DMS114 treated with DMSO at 0.1 percent for 48 hours (cell line): ENCODE data around the gene S100A4.

Source experiments
- DNase-seq: peaks from one replicate; lab custom pipeline; 2025; ENCODE audit not compliant: unreplicated experiment; lab: John Stamatoyannopoulos, UW

S100A4 gene

DNA sequence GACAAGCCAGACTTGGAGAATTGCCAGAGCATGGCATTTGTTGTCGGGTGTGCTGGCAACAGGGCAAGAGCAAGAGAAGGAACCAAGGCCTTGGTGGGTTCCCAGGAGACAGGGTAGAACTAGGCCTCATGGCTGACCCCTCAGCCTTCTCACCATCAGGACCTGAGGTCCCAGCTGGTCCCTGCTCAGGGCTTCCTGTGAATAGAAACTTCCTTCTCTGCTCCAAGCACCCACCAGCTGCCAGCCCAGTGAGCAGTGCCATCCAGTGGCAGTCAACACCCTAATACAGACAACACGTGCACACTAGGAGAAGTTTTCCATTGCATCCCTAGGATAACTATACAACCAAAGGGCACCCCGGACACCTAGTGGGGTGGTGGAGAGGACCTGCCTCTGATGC, 32.6 kb downstream of the S100A4 start:
- DNase-seq: no peak

DNA sequence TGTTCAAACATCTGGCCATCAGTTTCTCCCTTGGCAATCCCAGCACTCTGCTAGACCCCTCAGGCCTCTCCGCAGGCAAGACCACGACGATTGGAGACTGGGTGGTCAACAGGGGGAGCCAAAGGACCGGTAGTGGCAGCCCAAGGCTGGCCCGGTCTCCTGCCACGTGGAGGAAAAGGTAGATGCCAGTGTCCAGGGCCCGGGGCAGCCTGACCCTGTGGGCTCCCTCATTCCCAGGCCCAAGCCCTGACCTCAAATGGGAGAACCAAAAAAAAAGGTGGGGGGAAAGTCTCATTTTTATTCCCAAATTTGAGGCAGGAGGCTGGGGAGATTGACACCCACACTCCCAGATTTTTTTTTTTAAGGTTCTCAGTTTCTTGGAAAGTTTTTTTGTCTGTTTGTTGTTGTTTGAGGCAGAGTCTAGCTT, 34.6 kb downstream of the S100A4 start:
- DNase-seq: peak; percentile 87

GRCh38 chr1:153509729-153510354, 35.8 kb downstream of the S100A4 start:
- DNase-seq: peak; percentile 34

DNA sequence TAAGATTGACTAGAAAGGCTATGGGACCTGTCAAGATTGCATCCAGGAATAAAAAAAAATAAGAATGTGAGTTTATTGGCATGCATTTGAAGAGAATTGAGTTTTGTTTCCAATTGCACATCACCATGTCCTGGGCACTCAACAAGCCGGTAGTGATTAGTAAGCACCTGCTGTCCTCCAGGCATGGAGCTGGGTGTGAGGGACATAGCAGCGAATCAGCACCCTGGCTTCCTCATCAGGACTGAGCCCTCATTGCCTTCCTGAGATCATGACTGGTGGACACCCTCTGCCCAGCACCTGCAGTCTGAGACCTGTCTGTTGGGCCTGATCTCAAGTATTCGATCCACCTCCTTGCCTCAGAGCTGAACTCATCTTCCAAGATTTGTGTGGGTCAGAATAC, 36.6 kb downstream of the S100A4 start:
- DNase-seq: no peak

- no peak for DNase-seq
Observed at GRCh38 chr1:153507926-153508583, 37.6 kb downstream of the S100A4 start.

DNA sequence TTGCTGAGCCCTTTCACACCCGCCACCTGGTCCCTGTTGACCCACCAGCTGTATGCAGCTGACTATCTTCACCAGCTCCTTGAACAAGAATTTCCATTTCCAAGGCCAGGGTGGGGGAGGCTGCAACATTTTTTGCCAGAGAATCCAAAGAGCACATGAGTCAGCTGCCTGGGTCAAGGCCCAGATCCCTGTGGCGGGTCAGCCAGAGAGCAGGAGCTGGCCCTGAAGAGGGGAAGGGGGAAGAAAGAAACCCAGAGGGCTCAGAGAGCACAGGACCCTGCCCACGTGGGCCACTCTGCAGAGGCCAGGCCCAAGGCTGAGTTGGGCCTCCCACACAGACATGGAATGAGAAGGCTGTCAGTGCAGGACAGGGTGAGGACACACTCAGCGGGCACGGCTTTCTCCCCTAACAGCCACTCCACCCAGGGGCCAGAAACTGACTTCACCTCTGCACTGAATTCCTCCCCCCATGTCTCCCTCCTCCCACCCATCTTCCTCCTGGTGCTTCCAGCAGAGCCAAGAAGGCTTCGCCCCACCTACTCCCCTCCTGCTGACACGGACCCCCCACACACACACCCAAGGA, 38.7 kb downstream of the S100A4 start:
- no peak for DNase-seq

DNA sequence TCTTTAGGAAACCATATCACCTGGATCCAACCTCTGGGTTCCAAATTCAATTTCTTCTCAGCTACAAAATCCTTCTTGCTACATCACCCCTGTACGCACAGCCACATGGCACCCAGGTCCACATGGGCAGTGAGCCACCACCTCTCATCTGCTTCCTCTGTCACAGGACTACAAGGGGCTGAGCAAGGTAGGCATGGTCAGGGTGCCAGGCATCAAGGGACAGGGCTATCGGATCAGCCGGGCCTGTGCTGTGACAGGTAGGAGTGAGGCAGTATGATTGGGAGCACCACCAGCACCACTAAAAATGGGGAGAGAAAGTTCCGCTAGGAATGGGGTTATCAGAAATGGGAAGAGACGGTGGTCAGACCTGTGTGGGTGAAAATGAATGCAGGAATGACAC, 39.2 kb downstream of the S100A4 start:
- DNase-seq: no peak

DNA sequence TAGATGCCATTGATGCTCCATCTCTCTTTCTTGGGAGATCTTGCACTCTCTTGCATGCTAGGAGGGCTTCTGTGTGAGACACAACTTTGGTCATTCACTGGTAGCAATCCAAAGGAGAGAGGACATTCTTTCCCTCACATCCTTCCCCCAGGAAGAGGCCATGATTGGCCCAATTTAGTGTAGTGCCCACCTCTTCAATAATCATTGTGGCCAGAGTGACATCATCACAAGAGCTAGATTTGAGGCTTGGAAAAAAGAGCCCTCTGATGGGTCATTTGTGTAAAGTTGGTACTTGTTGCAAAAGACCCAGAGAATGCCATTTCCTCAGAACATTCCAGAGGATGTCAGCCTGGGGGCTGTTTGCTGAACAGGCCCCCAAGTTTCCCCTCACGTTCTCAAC, 40.0 kb downstream of the S100A4 start:
- no peak for DNase-seq

- DNase-seq: no peak
Observed at GRCh38 chr1:153503766-153504165, 41.8 kb downstream of the S100A4 start.

DNA sequence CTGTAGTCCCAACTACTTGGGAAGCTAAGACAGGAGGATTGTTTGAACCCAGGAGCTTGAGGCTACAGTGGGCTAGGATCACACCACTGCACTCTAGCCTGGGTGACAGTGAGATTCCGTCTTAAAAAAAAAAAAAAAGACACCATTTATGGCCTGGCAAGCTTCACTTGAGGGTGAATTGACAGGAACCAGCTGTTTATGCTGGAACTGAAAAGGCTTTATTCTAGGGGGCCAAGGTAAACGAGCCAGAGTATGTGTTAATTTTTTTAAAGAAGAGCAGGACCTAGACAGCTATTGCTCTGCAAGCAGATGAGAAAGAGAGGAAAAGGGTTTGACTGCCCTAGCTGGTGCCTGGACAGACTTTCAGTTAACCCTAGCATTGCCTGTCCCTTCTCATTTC, 46.9 kb downstream of the S100A4 start:
- no peak for DNase-seq

- no peak for DNase-seq
Observed at GRCh38 chr1:153495536-153495935, 50.1 kb downstream of the S100A4 start.

DNA sequence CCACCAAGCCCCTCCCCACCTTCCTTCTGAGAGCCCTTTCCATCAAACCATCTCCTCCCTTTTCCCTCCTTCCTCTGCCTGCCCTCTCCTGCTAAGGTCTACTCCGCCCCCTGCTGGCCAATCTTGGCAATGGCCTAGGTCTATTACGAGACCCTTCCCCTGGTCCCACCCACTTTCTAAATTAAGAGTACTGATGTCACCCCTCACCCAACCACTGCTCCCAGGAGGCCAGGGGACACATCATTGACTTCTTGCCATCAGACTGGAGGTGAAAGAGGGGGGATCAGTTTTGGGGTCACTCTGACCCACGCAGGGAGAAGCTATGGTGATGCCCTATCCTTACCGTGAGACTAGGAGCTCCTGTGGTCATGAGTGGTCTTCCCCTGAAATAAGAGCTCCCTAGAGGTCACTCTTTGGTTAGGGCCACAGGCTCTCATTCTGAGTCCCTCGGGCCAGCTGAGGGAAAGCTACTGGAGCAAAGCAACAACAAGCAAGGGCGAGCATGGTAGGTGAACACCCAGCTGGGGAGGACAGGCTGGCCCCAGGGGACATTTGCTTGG, 50.5 kb downstream of the S100A4 start:
- peak; percentile 86 for DNase-seq
